Activated CD4-positive, alpha-beta T cell treated with anti-CD3 and anti-CD28 coated beads, Interleukin-2, amount 10 ng/mL, durations not matched to agents 7 days and 5 days (primary cell): ENCODE measurements around the gene GPC6. TPM values are rescaled to one million over a fixed set of nuclear protein-coding genes. Genes with fewer than 3 reads are reported as not detected.

ENCODE experiments used
- CTCF ChIA-PET: fragments of 350-600 bp; sonication (Branson Sonifier 250); formaldehyde crosslinking; loops from one replicate; lab custom pipeline; 2021; ENCODE audit warnings: antibody characterized with exemption; lab: Charles Lee
- POLR2A ChIA-PET: fragments of 350-600 bp; sonication (Branson Sonifier 250); formaldehyde crosslinking; loops from one replicate; lab custom pipeline; 2021; ENCODE audit warnings: antibody characterized with exemption; lab: Charles Lee
- DNase-seq: peaks from one replicate; pipeline ENCODE4 v3.0.0-alpha.2; 2020
- H3K27ac Mint-ChIP-seq: one replicate; pipeline ENCODE4 v1.8.0; 2021; ENCODE audit warnings: mild to moderate bottlenecking, moderate library complexity, mixed read lengths
- H3K27me3 Mint-ChIP-seq: one replicate; pipeline ENCODE4 v1.8.0; 2021; ENCODE audit warnings: mixed read lengths
- H3K36me3 Mint-ChIP-seq: one replicate; pipeline ENCODE4 v1.8.0; 2021; ENCODE audit warnings: low read depth, mixed read lengths
- H3K4me1 Mint-ChIP-seq: one replicate; pipeline ENCODE4 v1.8.0; 2021; ENCODE audit warnings: mixed read lengths
- H3K4me3 Mint-ChIP-seq: one replicate; pipeline ENCODE4 v1.8.0; 2021; ENCODE audit warnings: mild to moderate bottlenecking, moderate library complexity, mixed read lengths
- H3K9me3 Mint-ChIP-seq: one replicate; pipeline ENCODE4 v1.8.0; 2021; ENCODE audit warnings: mixed read lengths
- total RNA-seq, 2 experiments: library from RNA; stranded (reverse); gene quantifications; one replicate each; pipeline ENCODE4 v1.2.3, GENCODE V29; 2021

GPC6 gene
- total RNA-seq, 2 experiments from 2014 or later = not detected

GRCh38 chr13:94218537-94218936, 991.9 kb downstream of the GPC6 start:
- Mint-ChIP-seq H3K9me3 (no peaks in the 10 kb centered on the region), H3K36me3 (no peaks in the 10 kb centered on the region), H3K27me3 (no peaks in the 10 kb centered on the region), H3K27ac (no peak overlapping the region), H3K4me3 (no peak overlapping the region), H3K4me1 (no peaks in the 10 kb centered on the region)
- no peak for DNase-seq
- ChIA-PET CTCF (interaction anchor here (0.6 kb wide), 1 partner anchor 860 kb away, joined by 4 read pairs; no protein-coding TSS in a partner anchor), POLR2A (no interaction called here)

GRCh38 chr13:94218951-94219350, 992.3 kb downstream of the GPC6 start:
- no peak overlapping the region for H3K27ac Mint-ChIP-seq
- H3K4me3 Mint-ChIP-seq = no peak overlapping the region
- ChIA-PET CTCF (interaction anchor here (0.6 kb wide), 1 partner anchor 860 kb away, joined by 4 read pairs; no protein-coding TSS in a partner anchor), POLR2A (no interaction called here)
- no peaks in the 10 kb centered on the region for H3K36me3 Mint-ChIP-seq
- DNase-seq = no peak
- no peaks in the 10 kb centered on the region for H3K9me3 Mint-ChIP-seq
- no peaks in the 10 kb centered on the region for H3K27me3 Mint-ChIP-seq
- H3K4me1 Mint-ChIP-seq = no peaks in the 10 kb centered on the region

GRCh38 chr13:94224670-94225069, 998.1 kb downstream of the GPC6 start:
- Mint-ChIP-seq H3K4me1 (no peaks in the 10 kb centered on the region), H3K36me3 (no peaks in the 10 kb centered on the region), H3K27ac (no peak overlapping the region), H3K9me3 (no peaks in the 10 kb centered on the region), H3K27me3 (no peaks in the 10 kb centered on the region), H3K4me3 (no peak overlapping the region)
- ChIA-PET CTCF (no interaction called here), POLR2A (no interaction called here)
- DNase-seq = no peak

- ChIA-PET CTCF (no interaction called here), POLR2A (no interaction called here)
- no peaks in the 10 kb centered on the region for H3K36me3 Mint-ChIP-seq
- no peak for DNase-seq
- no peak overlapping the region for H3K27ac Mint-ChIP-seq
- H3K4me3 Mint-ChIP-seq = no peak overlapping the region
- H3K9me3 Mint-ChIP-seq = no peaks in the 10 kb centered on the region
- no peaks in the 10 kb centered on the region for H3K4me1 Mint-ChIP-seq
- no peaks in the 10 kb centered on the region for H3K27me3 Mint-ChIP-seq
Measured at GRCh38 chr13:94227255-94227879, 1000.8 kb downstream of the GPC6 start.

DNA sequence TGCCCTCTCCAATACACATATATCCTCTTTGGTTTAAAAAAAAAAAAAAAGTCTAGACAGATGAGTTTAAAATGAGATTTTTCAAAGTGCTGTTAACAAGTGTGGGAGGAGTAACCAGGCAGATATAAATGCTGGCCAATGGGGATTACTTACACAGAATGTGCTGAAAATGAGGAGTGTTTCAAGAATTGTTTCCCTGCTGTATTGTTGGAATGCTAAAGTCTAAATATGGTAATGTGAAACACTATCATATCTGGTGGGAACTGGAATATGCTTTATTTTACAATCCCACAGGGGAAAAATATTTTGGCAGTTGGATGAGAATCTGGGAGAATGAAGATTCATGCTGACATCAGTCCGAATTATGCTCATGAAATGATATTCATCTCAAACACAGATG, 1002.2 kb downstream of the GPC6 start:
- H3K4me3 Mint-ChIP-seq = no peak overlapping the region
- H3K27ac Mint-ChIP-seq = no peak overlapping the region
- no peaks in the 10 kb centered on the region for H3K36me3 Mint-ChIP-seq
- DNase-seq = no peak
- H3K27me3 Mint-ChIP-seq = no peaks in the 10 kb centered on the region
- ChIA-PET POLR2A (no interaction called here), CTCF (interaction anchor here (1.1 kb wide), 1 partner anchor 74 kb away, joined by 3 read pairs; no protein-coding TSS in a partner anchor)
- no peaks in the 10 kb centered on the region for H3K4me1 Mint-ChIP-seq
- H3K9me3 Mint-ChIP-seq = no peaks in the 10 kb centered on the region

DNA sequence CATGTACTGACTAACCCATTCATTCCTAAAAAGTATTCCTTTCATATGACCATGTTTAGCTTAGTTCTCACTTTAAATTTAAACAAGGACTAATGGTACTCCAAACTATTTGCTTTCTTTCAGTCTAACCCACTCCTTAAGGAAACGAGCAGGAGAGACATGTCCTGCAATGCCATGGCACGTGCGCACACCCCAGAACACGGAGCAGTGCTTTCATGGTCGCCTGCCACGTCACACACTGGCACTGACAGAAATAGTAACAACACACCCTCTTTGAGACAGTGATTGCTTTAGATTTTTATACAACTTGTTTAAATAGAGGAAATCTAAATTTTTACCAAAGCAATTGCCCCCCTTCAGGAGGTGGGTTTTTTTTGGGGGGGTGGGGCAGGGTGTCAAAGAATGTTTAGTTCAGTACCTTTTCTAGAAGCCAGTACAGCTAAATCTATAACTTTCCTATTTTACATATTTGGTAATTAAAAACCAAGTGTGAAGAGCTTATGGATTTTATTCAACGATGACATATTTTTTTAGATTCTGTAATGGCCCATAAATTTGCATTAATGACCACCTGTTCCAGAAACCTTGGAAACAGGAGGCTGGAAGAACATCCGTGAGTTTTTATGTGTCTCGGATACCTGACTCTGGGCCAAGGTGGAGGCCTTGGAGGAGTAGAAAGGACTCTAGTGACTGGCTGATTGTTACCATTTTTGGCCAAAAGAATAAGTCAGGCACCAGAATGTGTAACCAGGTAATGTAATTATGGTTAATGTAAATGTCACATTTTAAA, 1005.7 kb downstream of the GPC6 start:
- Mint-ChIP-seq H3K9me3 (no peaks in the 10 kb centered on the region), H3K4me1 (peaks cover 14% of the 10 kb centered on the region), H3K27me3 (no peaks in the 10 kb centered on the region), H3K27ac (no peak overlapping the region), H3K4me3 (no peak overlapping the region), H3K36me3 (no peaks in the 10 kb centered on the region)
- CTCF ChIA-PET = interaction anchor here (1.4 kb wide), 1 partner anchor 34 kb away, joined by 3 read pairs; no protein-coding TSS in a partner anchor
- no peak for DNase-seq
- POLR2A ChIA-PET = no interaction called here

DNA sequence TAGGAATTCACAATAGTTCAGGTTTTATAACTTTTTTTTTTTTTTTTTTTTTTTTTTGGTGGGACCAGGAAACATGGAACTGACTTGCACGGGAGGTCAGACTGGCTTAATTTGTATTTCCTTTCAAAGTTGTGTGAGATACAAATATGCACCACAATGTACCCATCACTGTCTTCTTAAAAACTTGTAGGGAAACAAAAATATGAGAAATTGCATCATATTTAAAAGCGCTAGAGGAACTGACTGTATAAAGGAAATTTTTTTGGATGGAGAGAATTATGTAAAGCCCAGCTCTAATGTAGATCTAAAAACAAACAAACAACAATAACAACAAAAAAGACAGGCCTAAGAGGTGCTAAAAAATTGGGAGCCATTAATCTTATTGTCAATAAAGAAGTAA, 1006.3 kb downstream of the GPC6 start:
- no peaks in the 10 kb centered on the region for H3K36me3 Mint-ChIP-seq
- POLR2A ChIA-PET = no interaction called here
- CTCF ChIA-PET = interaction anchor here (1.4 kb wide), 1 partner anchor 35 kb away, joined by 3 read pairs; no protein-coding TSS in a partner anchor

DNA sequence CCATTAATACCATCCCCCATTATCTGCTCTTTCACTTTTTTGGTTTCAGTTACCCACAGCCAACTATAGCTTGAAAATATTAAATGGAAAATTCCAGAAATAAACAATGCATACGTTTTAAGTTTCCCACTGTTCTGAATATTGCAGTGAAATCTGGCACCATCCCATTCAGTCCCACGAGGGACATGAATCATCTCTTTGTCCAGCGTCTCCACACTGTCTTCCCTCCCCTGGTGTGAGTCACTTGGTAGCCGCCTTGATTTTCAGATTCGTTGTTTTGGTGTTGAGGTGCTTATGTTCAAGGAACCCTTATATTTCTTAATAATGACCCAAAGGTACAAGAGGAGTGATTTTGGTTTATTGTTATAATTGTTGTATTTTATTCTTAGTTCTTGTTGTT, 1006.8 kb downstream of the GPC6 start:
- ChIA-PET POLR2A (no interaction called here), CTCF (no interaction called here)
- no peaks in the 10 kb centered on the region for H3K36me3 Mint-ChIP-seq
- no peak overlapping the region for H3K27ac Mint-ChIP-seq
- H3K27me3 Mint-ChIP-seq = no peaks in the 10 kb centered on the region
- peaks cover 5% of the 10 kb centered on the region for H3K9me3 Mint-ChIP-seq
- peaks cover 23% of the 10 kb centered on the region for H3K4me1 Mint-ChIP-seq
- H3K4me3 Mint-ChIP-seq = no peak overlapping the region
- DNase-seq = no peak

More for the DNA sequence above, 1006.3 kb downstream of the GPC6 start:
- no peak for DNase-seq
- no peak overlapping the region for H3K4me3 Mint-ChIP-seq
- peaks cover 20% of the 10 kb centered on the region for H3K4me1 Mint-ChIP-seq
- H3K9me3 Mint-ChIP-seq = peaks cover 4% of the 10 kb centered on the region
- H3K27ac Mint-ChIP-seq = no peak overlapping the region
- no peaks in the 10 kb centered on the region for H3K27me3 Mint-ChIP-seq

DNA sequence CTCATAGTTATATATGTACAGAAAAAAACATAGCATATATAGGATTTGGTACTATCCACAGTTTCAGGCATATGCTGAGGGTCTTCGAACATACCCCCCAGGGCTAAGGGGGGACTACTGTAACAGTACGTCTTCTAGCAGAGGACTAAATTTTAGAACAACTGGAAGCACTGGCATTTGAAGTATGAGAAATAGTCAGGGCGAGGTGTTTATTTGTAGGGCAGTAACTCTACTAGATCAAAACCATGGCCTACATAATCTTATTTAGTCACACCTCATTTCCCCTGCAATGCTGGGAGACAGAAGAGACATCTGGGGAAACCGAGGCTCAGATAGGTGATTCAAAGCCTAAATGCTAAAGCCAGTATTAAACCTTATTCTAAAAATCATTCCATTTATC, 1007.2 kb downstream of the GPC6 start:
- Mint-ChIP-seq H3K36me3 (no peaks in the 10 kb centered on the region), H3K27me3 (no peaks in the 10 kb centered on the region), H3K4me3 (no peak overlapping the region), H3K4me1 (peaks cover 27% of the 10 kb centered on the region), H3K27ac (no peak overlapping the region), H3K9me3 (peaks cover 5% of the 10 kb centered on the region)
- no peak for DNase-seq
- CTCF ChIA-PET = no interaction called here
- POLR2A ChIA-PET = no interaction called here

GRCh38 chr13:94234738-94235137, 1008.1 kb downstream of the GPC6 start:
- Mint-ChIP-seq H3K4me1 (peaks cover 35% of the 10 kb centered on the region), H3K9me3 (peaks cover 5% of the 10 kb centered on the region), H3K4me3 (no peak overlapping the region), H3K27me3 (no peaks in the 10 kb centered on the region), H3K36me3 (no peaks in the 10 kb centered on the region), H3K27ac (no peak overlapping the region)
- POLR2A ChIA-PET = no interaction called here
- CTCF ChIA-PET = no interaction called here
- no peak for DNase-seq

DNA sequence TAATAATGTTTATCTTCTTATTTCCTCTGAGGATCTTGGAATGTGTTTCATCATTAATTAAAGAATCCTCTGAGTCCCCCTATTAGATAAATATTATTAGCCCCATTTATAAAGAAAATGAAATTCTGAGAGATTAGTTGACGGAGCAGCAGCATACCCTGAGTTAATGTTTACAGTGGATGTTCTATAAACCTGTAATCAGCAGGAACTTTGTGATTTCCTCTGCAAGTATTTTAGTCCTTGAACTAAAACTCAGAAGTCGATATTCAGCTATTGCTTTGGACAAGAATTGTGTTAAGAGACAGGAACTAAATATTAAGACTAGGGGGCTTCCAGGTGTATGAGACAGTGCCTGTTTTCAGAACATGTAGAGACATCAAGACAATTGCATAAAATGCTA, 1009.5 kb downstream of the GPC6 start:
- Mint-ChIP-seq H3K9me3 (peaks cover 5% of the 10 kb centered on the region), H3K4me1 (peaks cover 36% of the 10 kb centered on the region), H3K27ac (no peak overlapping the region), H3K27me3 (no peaks in the 10 kb centered on the region), H3K4me3 (no peak overlapping the region), H3K36me3 (no peaks in the 10 kb centered on the region)
- no peak for DNase-seq
- ChIA-PET POLR2A (no interaction called here), CTCF (interaction anchor here (0.6 to 0.8 kb wide), 3 partner anchors 75 to 472 kb away, joined by 3 to 7 read pairs (median 4); no protein-coding TSS in a partner anchor)

- ChIA-PET POLR2A (no interaction called here), CTCF (interaction anchor here (0.6 to 0.8 kb wide), 2 partner anchors 74 to 80 kb away, joined by 3 to 7 read pairs; no protein-coding TSS in a partner anchor)
- H3K36me3 Mint-ChIP-seq = no peaks in the 10 kb centered on the region
- peaks cover 5% of the 10 kb centered on the region for H3K9me3 Mint-ChIP-seq
- peaks cover 36% of the 10 kb centered on the region for H3K4me1 Mint-ChIP-seq
- H3K27ac Mint-ChIP-seq = no peak overlapping the region
- H3K27me3 Mint-ChIP-seq = no peaks in the 10 kb centered on the region
- no peak overlapping the region for H3K4me3 Mint-ChIP-seq
- no peak for DNase-seq
Measured at GRCh38 chr13:94236872-94237271, 1010.3 kb downstream of the GPC6 start.

- DNase-seq = no peak
- ChIA-PET CTCF (no interaction called here), POLR2A (interaction anchor here (0.6 kb wide), 1 partner anchor 45 kb away, joined by 3 read pairs; no protein-coding TSS in a partner anchor)
- peaks cover 36% of the 10 kb centered on the region for H3K4me1 Mint-ChIP-seq
- H3K36me3 Mint-ChIP-seq = no peaks in the 10 kb centered on the region
- peaks cover 5% of the 10 kb centered on the region for H3K9me3 Mint-ChIP-seq
- H3K27me3 Mint-ChIP-seq = no peaks in the 10 kb centered on the region
- no peak overlapping the region for H3K27ac Mint-ChIP-seq
- no peak overlapping the region for H3K4me3 Mint-ChIP-seq
Measured at GRCh38 chr13:94239135-94239534, 1012.5 kb downstream of the GPC6 start.
